GM19239 (cell line): Measurements from ENCODE around the gene ABLIM3.

Source experiments
- DNase-seq: peaks from one replicate; pipeline ENCODE4 v3.0.0; 2011; ENCODE audit warnings: low spot score; ENCODE audit not compliant: insufficient read length
- FAIRE-seq: peaks from 2 replicates; lab custom pipeline; 2011; peaks lifted over from hg19 to GRCh38; lab: Jason Lieb, UNC

The ABLIM3 gene

DNA sequence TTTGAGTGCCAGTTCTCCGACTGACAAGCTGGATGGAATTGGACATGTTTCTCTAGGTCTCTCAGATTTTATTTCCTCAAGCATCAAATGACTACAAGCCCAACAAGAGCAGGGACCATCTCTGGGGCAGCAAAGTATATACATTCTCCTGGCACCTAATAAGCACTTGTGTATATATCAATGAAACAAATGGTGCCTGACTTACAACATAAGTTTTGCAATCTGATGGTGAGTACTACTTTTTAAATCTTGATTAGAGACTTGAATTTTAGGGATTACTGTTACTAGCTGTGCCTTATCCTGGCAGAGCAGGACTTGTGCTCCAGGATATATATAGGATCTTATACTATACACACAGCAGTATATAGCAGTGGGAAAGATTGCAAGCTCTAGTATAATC is 8.8 kb upstream of the ABLIM3 start:
- no peak for DNase-seq
- no peak for FAIRE-seq

DNA sequence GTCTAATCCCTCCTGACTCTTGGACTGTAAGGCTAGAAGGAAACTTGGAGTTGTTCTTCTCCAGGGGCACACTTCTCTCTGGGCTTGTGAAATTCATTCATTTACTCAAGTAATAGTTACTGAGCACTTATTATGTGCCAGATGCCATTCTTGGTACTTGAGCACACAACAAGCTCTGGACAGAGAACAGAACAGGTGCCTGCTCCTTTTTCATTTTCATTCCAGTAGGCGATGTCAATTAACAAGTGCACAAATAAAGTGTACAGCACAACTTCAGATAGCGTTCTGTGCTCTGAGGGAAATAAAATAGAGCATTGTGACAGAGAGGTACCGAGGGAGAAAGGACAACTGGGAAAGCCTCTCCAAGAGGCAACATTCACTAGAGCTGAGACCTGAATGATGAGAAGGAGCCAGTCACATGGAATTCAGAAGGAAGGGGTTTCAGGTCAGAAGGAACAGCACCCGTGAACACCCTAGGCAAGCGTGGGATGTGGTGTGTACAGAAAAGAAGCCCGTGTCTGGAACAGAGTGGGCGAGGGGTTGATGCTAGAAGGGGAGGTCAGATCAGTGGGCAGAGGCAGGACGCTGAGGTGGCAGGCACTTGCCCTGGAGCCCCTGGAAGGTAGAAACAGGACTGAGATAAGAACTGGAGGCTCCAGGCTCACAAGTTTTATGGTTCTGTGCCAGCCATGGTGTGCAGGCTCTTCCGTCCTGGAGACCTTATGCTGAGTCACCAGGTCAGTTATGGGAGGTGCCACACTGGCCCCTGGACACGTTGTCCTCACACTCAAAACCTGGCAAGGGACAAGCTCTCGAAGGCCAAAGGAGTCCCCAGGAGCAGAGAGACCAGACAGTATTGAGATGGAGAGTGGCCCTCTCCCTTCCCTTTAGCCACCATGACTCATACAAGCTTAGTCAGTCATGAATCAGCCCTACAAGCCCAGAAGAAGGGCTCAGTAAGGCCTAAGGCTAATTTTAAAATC is 7.2 kb upstream of the ABLIM3 start:
- DNase-seq = no peak
- FAIRE-seq = no peak

DNA sequence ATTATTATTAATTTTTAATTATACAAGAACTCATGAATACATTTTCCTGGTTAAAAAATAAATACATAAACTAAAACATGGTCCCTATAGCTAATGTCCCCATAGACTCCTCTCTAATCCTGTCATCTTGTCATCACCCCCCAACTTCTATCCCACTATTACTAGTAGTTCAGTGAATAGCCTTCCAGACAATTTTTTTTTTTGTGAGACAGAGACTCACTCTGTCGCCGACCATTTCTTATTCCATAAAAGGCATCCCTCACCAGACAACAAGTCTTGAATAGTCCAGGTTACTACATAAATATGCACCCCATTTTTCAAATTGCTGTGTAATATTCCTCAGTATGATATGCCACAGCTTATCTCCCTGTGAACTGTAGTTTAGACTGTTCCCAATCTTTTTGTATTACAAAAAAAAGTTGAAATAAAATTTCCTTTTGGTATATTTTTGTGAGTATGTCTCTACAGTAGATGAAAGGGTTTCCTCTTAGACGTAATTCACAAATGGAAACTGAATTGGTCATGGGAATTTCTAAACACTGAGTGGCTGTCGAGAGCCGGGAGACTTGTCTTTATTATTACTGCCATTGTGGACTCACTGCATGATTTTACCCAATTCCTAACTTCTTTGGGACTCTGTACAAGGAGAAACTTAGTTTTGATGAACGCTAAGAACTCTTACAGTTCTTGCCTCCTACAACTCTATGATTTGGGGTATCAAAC is 6.4 kb upstream of the ABLIM3 start:
- FAIRE-seq = no peak
- DNase-seq = no peak

DNA sequence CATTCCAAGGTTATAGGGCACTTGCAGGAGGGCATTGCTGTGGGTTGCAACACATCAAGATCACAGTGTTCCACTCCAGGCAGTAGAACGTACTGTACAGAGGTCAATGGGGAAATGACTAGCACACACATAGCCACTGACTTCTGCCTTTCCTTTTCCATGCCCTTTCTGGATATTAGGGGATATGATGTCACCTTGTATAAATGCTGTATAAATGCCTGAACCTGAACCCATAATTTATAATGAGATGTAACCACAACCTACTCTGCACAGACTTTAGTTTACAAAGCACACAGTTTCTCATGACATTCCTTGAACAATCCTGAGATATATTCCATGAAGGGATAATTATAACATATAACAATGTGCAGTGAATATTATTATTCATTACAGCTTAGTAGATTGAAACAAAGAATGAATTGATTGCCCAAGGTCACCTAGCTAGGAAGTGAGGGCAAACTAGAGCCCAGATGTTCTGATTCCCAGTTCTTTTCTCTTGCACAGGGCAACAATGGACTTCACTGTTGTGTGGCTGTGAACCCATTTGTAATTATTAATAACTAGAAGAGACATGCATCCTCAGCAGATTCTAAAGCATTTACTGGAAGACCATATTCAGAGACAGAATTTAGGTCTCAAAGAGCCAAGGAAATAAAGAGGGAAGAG is 5.6 kb upstream of the ABLIM3 start:
- no peak for FAIRE-seq
- no peak for DNase-seq

DNA sequence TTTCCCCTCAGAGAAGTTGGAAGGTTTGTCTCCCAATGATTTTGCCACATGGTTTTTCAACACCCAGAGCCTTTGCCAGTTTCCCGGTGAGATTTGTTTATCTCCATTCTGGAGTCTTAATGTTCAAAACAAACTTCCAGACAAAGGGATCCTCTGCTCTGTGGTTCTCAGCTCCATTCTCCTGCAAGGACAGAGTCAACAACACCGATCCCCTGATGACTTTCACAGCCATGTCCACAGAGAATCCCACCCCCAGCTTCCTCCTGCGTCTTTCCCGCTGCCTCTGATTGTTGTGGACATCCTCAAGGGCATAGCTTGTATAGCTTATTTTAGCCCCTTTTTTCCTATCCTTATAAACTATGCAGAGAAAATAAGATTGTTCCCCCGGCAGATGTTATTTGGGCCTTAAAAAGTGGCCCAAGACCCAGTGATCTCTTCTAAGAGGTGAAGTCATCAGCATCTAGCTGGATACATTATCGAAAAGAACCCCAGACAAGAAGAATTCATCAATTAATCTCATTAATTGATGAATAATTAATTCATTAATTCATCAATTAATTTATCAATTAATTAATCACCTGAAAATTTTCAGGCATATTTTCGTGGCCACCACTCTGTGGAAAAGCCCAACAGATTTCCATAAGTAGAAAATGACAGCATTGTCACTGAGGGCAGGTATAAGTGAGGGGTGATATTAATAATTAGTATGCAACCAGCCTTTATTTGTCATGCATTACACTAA is 2.9 kb upstream of the ABLIM3 start:
- FAIRE-seq (no peak), DNase-seq (no peak)

DNA sequence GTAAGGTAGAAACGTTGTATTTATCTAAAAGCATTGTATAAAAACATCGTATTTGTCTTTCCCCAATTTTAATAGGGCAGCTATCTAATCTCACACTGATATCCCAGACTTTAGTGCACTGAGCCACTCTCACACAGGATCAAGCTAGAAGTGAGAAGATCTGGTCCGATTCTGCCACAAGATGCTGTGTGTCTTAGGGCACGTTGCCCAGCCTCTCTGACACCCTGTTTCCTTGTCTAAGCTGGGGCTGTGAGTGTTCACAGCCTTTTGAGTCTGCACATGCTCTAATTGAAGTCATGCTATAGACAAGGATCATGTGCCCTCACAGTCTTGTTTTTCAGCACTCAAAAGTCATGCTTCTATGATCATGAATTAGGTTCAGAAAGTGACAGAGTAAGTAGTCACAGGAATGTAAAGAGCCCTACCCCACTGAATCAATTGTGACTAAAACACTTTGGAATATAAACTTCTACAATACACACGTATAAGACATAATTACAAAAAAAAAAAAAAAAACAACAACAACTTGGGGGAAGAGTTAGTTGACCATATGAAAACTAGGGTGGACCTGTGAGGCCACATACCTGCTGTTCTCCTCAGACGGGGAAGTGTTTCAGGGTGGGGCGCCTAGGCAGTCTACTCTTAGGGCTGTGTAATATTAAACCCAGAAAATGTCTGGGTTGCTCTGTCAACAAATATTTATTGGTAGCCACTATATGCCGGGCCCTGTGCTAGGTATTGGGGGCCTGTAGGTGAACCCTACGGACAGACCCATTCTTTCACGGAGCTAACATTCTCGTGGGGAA is 893 bp upstream of the ABLIM3 start:
- no peak for DNase-seq
- no peak for FAIRE-seq

DNA sequence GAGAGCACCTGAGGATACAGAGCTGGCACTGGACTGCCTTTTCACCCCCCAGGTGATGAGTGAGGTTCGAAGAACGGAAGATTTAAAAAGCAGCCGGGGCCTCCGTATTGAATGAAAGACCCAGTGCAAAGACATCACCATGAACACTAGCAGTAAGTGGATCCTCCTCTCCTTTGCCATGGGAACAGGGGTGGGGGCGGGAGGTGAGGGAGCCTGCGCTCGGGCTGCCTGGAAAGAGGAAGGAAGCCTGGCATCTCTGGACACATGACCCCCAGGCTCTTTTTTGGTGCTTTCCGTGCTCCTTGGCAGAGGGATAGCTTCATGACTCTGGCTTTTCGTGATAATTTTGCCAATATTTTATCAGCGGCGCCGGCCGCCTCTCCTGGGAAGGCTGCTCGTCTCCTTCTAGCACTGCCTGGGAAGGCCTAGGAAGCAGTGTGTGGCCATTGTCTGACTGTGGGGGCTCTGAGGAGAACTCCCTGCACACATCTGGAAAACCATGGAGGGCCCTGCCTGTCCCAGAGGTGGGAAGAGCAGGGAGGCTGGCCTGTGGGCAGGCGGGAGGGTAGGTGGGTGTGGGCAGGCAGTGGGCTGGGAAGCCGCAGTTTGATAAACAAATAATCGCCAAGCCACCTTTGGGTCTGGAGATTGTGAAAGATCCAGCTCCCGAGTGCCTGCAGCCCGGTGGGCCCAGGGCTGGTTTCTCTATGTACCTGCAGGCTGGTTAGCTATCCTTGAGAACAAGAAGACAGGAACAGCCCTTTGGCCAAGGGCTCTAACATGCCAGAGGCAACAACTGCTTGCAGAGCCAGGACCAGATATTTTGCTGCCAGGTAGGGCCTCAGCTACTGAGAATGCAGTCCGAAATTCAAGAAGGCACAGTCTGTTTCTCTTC is 911 bp downstream of the ABLIM3 start:
- DNase-seq (no peak), FAIRE-seq (no peak)

DNA sequence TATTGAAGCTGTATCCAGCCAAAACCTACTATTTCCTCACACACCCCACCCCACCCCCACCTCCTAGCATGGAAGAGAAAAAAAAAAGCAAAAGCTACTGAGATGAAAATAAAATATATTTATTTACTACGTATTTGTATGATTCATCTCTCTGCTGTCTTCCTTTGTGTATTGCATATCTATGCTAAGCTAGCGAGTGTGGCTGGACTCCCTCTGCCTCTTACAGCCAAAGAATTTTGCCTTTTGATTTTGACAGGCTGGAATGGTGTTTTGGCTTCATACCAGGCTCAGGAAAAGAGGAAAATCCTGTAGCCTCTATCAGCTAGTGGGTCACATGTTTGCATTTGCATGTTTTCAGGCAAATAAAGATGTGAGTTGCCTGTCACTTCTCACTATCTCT is 2.2 kb downstream of the ABLIM3 start:
- DNase-seq = no peak
- FAIRE-seq = no peak

DNA sequence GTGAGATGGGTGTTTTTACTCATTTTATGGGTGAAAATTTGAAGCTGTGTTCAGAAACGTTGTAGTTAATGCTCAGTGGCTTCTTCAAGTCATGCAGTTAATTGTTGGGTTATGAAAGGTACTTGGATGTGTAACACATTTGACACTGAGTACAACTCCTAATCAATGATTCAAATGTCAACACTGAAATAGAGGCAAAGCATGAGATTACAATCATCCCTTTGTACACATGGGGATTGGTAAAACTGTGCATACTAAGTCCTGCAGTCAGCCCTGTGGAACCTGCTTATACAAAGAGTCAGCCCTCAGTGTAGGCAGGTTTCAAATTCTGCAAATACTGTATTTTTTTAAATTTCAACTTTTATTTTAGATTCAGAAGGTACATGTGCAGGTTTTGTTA is 3.3 kb downstream of the ABLIM3 start:
- no peak for DNase-seq
- FAIRE-seq = no peak

DNA sequence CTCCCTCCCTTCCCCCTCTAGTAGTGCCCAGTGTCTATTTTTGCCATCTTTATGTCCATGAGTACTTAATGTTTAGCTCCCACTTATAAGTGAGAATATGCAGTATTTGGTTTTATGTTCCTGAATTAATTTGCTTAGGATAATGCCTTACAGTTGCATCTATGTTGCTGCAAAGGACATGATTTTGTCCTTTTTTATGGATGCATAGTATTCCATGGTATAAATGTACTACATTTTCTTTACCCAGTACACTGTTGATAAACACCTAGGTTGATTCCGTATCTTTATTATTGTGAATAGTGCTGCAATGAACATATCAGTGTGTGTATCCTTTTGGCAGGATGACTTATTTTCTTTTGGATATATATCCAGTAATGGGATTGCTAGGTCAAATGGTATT is 3.8 kb downstream of the ABLIM3 start:
- DNase-seq (no peak), FAIRE-seq (no peak)

DNA sequence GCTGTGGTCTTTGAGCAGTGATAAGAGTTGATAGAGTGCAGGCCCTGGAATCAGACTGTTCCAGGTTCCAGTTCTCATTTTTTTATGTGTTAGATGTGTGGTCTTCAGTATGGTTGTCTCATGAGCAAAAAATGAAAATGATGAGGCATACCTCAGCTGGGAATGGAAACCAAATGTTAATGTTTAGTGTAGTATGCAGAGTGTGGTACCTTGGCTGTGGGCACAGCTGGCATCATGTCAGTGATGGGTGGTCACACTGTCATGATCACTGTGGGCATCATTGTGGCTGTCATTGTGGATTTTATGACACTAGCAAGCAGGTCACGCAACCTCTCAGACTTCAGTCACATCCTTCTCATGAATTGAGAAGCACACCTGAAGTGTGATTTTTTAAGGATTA is 6.4 kb downstream of the ABLIM3 start:
- FAIRE-seq = no peak
- no peak for DNase-seq

DNA sequence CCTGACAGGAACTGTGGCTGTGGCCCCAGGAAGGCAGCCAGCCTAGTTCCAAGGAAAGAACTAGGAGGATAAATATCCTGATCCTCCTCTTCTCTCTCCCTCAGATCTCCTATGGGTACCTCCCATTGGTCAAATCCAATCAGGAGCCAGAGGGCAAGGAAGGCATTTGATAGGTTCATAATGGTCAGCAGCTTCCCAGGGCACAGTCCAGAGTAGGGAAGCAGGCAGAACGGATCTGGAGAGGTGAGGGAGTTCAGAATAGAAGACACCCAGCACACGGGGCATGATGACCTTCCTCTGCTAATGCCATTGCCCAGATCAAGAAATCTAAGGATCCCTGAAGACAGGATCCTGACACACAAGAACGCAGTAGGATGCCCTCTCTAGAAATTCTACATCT is 8.6 kb downstream of the ABLIM3 start:
- DNase-seq = no peak
- no peak for FAIRE-seq

DNA sequence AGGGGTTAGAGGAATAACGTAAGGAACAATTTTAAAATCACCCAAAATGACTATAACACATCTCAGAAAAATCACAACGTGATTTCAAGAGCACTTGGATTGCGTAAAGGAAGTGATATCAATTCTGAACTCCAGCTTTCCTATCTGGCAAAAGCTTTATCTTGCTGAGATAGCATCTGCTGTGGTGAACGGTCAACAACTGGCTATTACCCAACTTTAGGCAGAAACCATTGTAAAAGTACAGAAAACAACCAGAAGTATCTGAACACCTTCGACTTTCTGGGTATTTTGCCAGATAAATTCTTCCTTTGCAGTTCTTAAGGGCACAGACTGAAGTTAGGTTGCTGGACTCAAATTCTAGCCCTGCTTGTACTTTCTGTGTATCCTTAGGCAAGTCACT is 9.2 kb downstream of the ABLIM3 start:
- FAIRE-seq (no peak), DNase-seq (no peak)

DNA sequence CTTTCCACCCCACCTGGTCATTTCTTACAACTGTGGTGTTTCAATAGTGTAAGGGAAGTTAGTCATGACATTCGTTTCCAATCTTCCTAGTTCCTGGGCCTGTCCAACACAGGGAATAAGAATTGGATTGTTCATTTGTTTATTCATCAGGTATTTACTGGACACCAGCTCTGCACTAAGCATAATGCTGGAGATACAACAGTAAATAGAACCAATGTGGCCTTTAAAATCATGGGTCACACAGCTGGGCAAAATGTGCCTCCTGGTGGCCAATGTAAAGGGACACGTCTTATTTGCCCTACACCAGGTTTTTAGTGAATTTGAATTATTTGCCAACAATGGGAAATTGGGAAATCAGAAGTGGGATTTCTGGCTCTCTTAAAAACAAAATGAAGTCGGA is 10.4 kb downstream of the ABLIM3 start:
- FAIRE-seq = no peak

DNA sequence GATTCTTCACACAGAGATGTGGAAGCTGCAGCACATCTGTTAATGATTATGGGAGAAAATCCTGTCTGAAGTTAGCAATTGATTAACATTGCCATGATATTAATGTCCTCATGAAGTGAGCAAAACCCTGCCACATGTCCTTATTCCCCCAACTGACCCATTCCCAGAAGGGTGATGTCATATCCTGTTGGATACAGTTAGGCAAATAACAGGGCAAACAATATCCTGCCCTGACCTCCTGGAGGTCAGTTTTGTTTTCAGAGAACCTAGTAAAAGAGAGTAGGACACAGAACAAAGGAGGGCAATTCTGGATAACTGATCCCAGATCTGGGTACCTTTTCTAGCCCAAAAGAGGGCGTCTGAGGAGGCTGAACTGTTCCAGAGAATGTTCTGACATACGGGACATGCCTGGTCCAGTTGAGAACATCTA is 11.0 kb downstream of the ABLIM3 start:
- DNase-seq (no peak), FAIRE-seq (no peak)

More for the DNA sequence above, 10.4 kb downstream of the ABLIM3 start:
- no peak for DNase-seq

DNA sequence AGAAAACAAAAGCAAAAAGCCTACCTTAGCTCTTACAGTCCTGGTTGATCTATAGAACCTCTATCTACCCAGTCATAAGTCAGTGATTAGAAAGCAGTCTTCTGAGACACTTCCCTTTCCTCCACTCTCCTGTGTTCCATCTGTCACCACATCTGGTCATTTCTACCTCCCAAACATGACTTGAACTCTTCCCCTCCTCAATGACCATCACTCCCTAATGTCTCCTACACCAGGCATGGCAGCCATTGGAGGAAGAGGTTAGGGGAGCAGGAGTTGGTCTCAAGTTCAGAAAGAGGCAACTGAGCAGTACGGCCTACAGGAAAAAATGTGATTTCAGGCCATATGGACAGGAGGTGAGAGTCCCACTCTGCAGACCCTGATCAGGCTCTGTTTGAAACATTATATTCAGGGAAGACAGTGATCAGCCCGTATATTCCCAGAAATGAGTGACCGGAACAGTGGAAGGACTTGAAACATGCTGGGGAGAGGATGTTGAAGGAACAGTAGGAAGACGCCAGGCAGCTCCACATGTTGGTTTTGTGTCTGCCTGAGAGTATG is 12.0 kb downstream of the ABLIM3 start:
- no peak for FAIRE-seq
- DNase-seq = no peak

DNA sequence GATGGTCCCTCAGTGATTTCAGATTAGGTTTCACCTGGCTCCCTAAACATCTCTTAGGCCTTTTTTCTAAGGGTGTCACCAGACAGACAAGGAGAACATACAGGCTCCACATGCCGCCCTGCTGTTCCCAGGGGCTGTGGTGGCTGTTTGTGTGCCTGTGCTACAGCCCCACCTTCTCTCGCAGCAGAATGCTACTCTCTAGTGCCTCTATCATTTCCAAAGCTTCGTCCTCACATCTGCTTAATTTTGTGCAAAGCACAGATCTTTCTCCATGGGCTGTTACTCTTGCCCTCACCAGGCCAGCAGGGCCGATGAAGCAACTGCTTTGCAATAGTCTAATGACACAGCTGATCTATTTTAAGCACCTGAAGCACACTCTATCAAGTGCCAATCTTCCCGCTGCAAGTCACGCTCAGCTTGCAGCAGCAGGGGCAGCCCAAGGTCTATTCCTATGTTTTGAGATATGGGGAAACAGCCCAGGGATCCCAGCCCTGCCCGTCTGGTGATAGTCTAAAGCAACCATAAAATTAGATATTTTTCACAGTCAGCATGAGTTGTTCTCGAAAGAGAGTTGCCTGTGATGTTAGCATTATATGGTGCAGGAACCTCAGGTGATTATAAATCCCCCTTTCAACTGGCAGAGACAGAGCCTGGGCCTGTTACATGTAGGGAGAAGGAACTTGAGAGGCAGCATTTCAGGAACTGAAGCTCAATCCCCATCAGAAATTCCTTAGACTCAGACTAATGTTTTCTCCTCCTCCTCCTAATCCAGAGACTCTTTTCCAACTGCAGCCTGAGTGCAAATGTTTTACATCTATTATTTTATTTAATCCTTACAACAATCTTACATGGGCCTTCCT is 12.7 kb downstream of the ABLIM3 start:
- no peak for DNase-seq
- no peak for FAIRE-seq
